Brain microvascular endothelial cell (primary cell): ENCODE measurements around the gene RNU1-4.
"Not testable (repeated sequence)": the region's sequence is repeated elsewhere in the genome, so short reads cannot be mapped to it uniquely, and the experiment has no call there.

Source experiments
- DNase-seq: peaks from one replicate; pipeline ENCODE4 v3.0.0-alpha.2; 2020
- H3K27ac ChIP-seq: fragments of 250-450 bp; sonication (Bioruptor Pico); 2 replicates; pipeline ENCODE4 v1.5.1; 2020; ENCODE audit warnings: mild to moderate bottlenecking, moderate library complexity
- H3K27me3 ChIP-seq: fragments of 250-450 bp; sonication (Bioruptor Pico); replicated peaks from 2 replicates; pipeline ENCODE4 v1.5.1; 2020; ENCODE audit warnings: mild to moderate bottlenecking
- H3K36me3 ChIP-seq: fragments of 250-450 bp; sonication (Bioruptor Pico); replicated peaks from 2 replicates; pipeline ENCODE4 v1.5.1; 2020; ENCODE audit warnings: mild to moderate bottlenecking
- H3K4me3 ChIP-seq: 2 replicates; pipeline ENCODE4 v1.5.1; 2011; ENCODE audit warnings: low read depth, mild to moderate bottlenecking, control low read depth, low read length, moderate library complexity
- CTCF ChIP-seq: IDR thresholded peaks from 2 replicates; pipeline ENCODE4 v1.5.1; 2011; ENCODE audit warnings: low read depth, mild to moderate bottlenecking, moderate library complexity, low read length, control low read depth, inconsistent platforms; ENCODE audit errors: missing control alignments
- in situ Hi-C: cut with HindIII; loops from 2 replicates; pipeline ENCODE4 v1.10.0; 2017; ENCODE audit warnings: low sequenced_read_pairs, low pct_ligation_motif_present

Gene RNU1-4

GRCh38 chr1:16716691-16717335 is 23.5 kb upstream of the RNU1-4 start:
- H3K27me3 ChIP-seq = peaks cover 5% of the 10 kb centered on the region
- H3K27ac ChIP-seq = no peak overlapping the region
- in situ Hi-C loops = no loop called here
- no peaks in the 10 kb centered on the region for H3K36me3 ChIP-seq
- H3K4me3 ChIP-seq = no peak overlapping the region
- DNase-seq = no peak
- no peak for TF ChIP-seq CTCF

DNA sequence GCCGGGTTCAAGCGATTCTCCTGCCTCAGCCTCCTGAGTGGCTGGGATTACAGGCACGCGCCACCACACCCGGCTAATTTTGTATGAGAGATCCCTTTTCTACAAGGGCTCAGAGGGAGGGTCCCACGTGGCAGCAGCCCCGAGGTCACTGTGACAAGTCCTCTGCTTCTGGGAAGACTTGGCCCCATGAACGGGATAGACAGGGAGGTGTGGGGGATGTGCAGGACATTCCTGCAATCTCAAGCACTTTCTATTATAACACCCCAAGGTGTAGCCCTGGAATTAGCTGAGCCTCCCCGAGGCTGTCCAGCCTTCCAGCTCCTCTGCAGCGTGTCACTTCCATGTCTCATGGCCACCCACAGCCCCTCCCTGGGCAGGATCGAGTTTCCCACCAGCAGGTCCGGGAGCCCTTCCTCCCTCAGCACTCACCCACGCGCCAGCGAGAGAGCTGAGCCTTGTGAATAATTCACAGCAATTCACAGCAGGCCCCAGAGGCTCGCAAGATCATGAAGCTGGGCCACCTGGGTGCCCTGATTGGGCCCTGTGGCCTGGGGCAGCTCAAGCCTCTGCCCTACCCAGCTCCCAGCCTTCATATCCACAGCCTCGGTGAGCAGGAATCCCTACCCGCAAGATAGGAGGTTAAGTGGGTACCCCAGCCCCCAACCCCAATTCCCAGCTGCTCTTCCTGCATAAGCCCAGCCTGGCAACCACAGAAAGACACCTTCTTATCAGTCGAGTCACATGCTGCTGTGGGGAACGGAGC is 22.8 kb upstream of the RNU1-4 start:
- in situ Hi-C loops = no loop called here
- Histone ChIP-seq H3K27ac (no peak overlapping the region), H3K4me3 (no peak overlapping the region), H3K36me3 (no peaks in the 10 kb centered on the region), H3K27me3 (peaks cover 5% of the 10 kb centered on the region)
- no peak for DNase-seq
- no peak for TF ChIP-seq CTCF

GRCh38 chr1:16718099-16718907 is 22.0 kb upstream of the RNU1-4 start:
- H3K27me3 ChIP-seq, in situ Hi-C loops, H3K27ac ChIP-seq, H3K4me3 ChIP-seq, DNase-seq, H3K36me3 ChIP-seq: not testable (repeated sequence)

- Histone ChIP-seq H3K27me3 (peaks cover 5% of the 10 kb centered on the region), H3K36me3 (no peaks in the 10 kb centered on the region), H3K4me3 (no peak overlapping the region), H3K27ac (no peak overlapping the region)
- in situ Hi-C loops = no loop called here
- TF ChIP-seq CTCF = no peak
- no peak for DNase-seq
These were observed 21.3 kb upstream of the RNU1-4 start for GRCh38 chr1:16718908-16719533.

DNA sequence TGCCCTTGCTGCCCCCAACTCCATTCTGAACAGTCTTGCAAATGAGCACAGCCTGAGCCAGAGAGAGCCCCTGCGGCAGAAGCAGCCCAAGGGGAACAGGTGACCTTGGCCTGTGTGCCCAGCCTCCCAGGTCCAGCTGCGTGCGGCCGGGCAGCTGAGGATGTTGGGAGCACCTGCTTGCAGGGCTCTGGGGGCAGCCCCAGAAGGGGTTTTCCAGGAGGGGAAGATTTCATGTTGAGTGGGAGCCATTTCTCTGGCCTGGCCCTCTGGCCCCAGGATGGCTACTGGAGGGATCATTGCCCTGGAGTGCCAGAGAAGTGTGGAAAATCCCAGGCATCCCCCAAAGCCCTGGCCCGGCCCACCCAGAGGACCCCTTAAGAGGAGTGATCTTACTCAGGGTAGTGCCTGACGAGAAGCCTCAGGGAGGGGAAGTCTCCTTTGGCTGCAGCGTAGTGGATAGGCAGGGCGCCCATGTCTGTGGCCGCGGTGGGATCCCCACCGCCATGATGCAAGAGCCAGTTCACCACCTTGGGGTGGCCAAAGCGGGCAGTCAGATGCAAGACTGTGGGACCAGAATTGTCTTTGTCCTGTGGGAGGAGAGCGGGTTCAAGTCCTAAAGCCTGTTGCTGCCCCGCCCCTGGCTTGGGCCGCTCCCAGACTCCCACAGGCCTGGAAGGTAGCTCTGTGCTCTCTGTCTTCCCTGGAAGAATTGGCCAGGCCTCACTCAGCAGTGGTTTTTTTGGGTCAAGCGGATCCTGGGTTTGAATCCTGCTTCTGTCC is 20.6 kb upstream of the RNU1-4 start:
- no peak for TF ChIP-seq CTCF
- no peaks in the 10 kb centered on the region for H3K36me3 ChIP-seq
- DNase-seq = no peak
- H3K27me3 ChIP-seq = peaks cover 5% of the 10 kb centered on the region
- H3K4me3 ChIP-seq = no peak overlapping the region
- no peak overlapping the region for H3K27ac ChIP-seq
- in situ Hi-C loops = no loop called here
